ENCODE measurements around the gene FRAS1. TPM values are rescaled to one million over a fixed set of nuclear protein-coding genes. Genes with fewer than 3 reads are reported as not detected.

Gene FRAS1
- polyA plus RNA-seq, 1 donor from 2014 or later, result 2.8 TPM

DNA sequence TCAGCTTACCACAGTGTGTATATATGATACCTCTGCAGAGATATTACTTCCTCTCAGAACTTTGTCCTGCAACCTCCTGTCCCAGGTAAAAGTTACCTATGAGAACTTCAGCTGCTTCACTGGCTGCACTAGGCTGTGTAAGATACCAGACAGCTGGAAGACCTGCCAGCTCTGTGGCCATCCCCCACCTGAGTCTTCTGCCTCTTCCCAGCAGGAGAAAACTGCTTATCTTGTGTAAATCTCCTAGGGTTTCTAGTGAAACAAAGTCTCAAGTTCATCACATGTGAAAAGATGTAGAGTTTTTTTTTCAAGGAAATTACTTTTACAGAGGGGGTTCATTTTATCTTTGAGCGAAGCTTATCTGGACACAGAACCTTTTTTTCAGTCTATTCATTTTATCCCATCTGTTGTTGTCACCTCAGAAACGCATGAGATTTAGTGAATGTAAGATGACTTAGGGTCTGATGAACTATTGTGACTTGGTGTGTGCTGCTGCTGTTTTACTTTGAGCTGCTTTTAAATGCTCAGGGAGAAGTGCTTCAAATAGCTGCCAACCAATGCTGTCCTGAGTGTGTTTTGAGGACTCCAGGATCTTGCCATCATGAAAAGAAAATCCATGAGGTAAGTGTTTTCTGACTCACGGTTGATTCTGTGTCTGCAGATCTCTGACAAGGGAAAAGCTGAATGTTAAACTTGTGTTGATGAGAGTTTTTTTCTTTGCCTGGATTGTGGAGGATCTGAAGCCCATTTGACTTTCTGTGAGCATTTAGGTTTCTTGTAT lies 187.8 kb downstream of the FRAS1 start:
- Histone ChIP-seq H3F3A (ENCODE audit: insufficient read depth, low read length, poor library complexity, severe bottlenecking) (no peaks in the 10 kb centered on the region), H3K9me2 (ENCODE audit: insufficient read depth, low read length) (no peaks in the 10 kb centered on the region), H3K27ac (ENCODE audit: low read length) (no peak overlapping the region), H2AFZ (ENCODE audit: low read depth, low read length) (no peak overlapping the region), H3K27me3 (ENCODE audit: insufficient read depth, low read depth, low read length) (no peaks in the 10 kb centered on the region), H3K9me3 (ENCODE audit: low read length) (no peaks in the 10 kb centered on the region), H4K20me1 (ENCODE audit: insufficient read depth) (no peaks in the 10 kb centered on the region), H3K36me3 (ENCODE audit: insufficient read depth, low read length) (no peaks in the 10 kb centered on the region), H3K4me3 (ENCODE audit: low read length) (no peak overlapping the region), H3K79me2 (replicated peaks; ENCODE audit: insufficient read depth, low read length) (no peaks in the 10 kb centered on the region), H3K9ac (ENCODE audit: low read length) (no peak overlapping the region), H3K4me2 (ENCODE audit: low read length) (no peak overlapping the region)
- TF ChIP-seq, protein P1, sequence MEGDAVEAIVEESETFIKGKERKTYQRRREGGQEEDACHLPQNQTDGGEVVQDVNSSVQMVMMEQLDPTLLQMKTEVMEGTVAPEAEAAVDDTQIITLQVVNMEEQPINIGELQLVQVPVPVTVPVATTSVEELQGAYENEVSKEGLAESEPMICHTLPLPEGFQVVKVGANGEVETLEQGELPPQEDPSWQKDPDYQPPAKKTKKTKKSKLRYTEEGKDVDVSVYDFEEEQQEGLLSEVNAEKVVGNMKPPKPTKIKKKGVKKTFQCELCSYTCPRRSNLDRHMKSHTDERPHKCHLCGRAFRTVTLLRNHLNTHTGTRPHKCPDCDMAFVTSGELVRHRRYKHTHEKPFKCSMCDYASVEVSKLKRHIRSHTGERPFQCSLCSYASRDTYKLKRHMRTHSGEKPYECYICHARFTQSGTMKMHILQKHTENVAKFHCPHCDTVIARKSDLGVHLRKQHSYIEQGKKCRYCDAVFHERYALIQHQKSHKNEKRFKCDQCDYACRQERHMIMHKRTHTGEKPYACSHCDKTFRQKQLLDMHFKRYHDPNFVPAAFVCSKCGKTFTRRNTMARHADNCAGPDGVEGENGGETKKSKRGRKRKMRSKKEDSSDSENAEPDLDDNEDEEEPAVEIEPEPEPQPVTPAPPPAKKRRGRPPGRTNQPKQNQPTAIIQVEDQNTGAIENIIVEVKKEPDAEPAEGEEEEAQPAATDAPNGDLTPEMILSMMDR (IDR thresholded peaks at IDR 0.05; ENCODE audit: poor library complexity, severe bottlenecking), result no peak
- no peak for TF ChIP-seq RAD21 (conservative IDR thresholded peaks at IDR 0.05)
- no peak for TF ChIP-seq POLR2AphosphoS5 (IDR thresholded peaks at IDR 0.05)
- TF ChIP-seq, protein P2, sequence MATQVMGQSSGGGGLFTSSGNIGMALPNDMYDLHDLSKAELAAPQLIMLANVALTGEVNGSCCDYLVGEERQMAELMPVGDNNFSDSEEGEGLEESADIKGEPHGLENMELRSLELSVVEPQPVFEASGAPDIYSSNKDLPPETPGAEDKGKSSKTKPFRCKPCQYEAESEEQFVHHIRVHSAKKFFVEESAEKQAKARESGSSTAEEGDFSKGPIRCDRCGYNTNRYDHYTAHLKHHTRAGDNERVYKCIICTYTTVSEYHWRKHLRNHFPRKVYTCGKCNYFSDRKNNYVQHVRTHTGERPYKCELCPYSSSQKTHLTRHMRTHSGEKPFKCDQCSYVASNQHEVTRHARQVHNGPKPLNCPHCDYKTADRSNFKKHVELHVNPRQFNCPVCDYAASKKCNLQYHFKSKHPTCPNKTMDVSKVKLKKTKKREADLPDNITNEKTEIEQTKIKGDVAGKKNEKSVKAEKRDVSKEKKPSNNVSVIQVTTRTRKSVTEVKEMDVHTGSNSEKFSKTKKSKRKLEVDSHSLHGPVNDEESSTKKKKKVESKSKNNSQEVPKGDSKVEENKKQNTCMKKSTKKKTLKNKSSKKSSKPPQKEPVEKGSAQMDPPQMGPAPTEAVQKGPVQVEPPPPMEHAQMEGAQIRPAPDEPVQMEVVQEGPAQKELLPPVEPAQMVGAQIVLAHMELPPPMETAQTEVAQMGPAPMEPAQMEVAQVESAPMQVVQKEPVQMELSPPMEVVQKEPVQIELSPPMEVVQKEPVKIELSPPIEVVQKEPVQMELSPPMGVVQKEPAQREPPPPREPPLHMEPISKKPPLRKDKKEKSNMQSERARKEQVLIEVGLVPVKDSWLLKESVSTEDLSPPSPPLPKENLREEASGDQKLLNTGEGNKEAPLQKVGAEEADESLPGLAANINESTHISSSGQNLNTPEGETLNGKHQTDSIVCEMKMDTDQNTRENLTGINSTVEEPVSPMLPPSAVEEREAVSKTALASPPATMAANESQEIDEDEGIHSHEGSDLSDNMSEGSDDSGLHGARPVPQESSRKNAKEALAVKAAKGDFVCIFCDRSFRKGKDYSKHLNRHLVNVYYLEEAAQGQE (IDR thresholded peaks at IDR 0.05; ENCODE audit: borderline replicate concordance), result no peak
- no peak for TF ChIP-seq SMC3 (conservative IDR thresholded peaks at IDR 0.05; ENCODE audit: poor library complexity)
- TF ChIP-seq TAF1 (IDR thresholded peaks at IDR 0.05; ENCODE audit: low read depth), result no peak
- TF ChIP-seq MXI1 (conservative IDR thresholded peaks at IDR 0.05; ENCODE audit: poor library complexity, severe bottlenecking), result no peak
- TF ChIP-seq EP300 (conservative IDR thresholded peaks at IDR 0.05; ENCODE audit: poor library complexity, severe bottlenecking), result no peak

DNA sequence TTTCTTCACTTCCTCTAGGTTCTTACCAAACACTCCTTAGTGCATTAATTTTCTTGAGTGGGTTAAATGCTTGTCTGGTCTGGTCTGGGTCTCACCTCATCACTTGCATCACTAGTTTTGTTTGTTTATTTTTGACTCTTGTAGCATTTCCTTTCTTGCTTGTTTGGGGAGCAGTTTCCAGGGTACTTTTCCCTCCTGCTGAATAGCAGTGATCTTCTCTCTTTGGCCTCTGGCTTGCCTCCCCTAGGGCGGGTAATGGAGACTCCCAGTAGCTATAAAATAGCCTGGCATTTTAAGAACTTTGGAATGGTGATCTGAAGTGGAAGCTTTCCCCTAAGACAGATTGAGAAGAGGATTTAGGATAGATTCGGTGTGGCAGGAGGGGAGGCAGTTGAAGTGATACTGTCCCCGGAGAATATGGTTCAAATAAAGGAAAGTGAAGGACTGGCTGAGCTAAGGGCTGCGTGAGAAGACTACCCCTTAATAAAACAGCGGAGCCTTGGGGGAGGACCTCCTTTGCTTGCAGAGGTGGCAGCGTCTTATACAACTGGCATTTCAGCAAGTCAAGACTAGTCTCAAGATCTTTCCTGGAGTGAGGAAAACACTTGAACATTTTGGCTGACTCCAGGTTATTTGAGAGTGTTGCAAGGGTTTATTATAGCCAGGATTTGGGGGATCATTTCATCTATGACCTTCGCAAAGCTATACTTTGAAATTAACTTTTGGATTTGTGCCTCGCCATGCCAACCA lies 190.6 kb downstream of the FRAS1 start:
- Histone ChIP-seq H3K9me2 (ENCODE audit: insufficient read depth, low read length) (no peaks in the 10 kb centered on the region), H2AFZ (ENCODE audit: low read depth, low read length) (no peak overlapping the region), H3K9ac (ENCODE audit: low read length) (no peak overlapping the region), H3K9me3 (ENCODE audit: low read length) (no peaks in the 10 kb centered on the region), H3K4me2 (ENCODE audit: low read length) (no peak overlapping the region), H3K36me3 (ENCODE audit: insufficient read depth, low read length) (no peaks in the 10 kb centered on the region), H3K27me3 (ENCODE audit: insufficient read depth, low read depth, low read length) (no peaks in the 10 kb centered on the region), H3K27ac (ENCODE audit: low read length) (no peak overlapping the region), H3F3A (ENCODE audit: insufficient read depth, low read length, poor library complexity, severe bottlenecking) (no peaks in the 10 kb centered on the region), H4K20me1 (ENCODE audit: insufficient read depth) (no peaks in the 10 kb centered on the region), H3K79me2 (replicated peaks; ENCODE audit: insufficient read depth, low read length) (no peaks in the 10 kb centered on the region), H3K4me3 (ENCODE audit: low read length) (no peak overlapping the region)
- TF ChIP-seq TAF1 (IDR thresholded peaks at IDR 0.05; ENCODE audit: low read depth), result no peak
- TF ChIP-seq, protein P1 (IDR thresholded peaks at IDR 0.05; ENCODE audit: poor library complexity, severe bottlenecking), result no peak
- no peak for TF ChIP-seq SMC3 (conservative IDR thresholded peaks at IDR 0.05; ENCODE audit: poor library complexity)
- TF ChIP-seq POLR2AphosphoS5 (IDR thresholded peaks at IDR 0.05), result no peak
- no peak for TF ChIP-seq RAD21 (conservative IDR thresholded peaks at IDR 0.05)
- TF ChIP-seq MXI1 (conservative IDR thresholded peaks at IDR 0.05; ENCODE audit: poor library complexity, severe bottlenecking), result no peak
- no peak for TF ChIP-seq EP300 (conservative IDR thresholded peaks at IDR 0.05; ENCODE audit: poor library complexity, severe bottlenecking)
- TF ChIP-seq, protein P2 (IDR thresholded peaks at IDR 0.05; ENCODE audit: borderline replicate concordance), result no peak
- TF ChIP-seq EZH2 (IDR thresholded peaks at IDR 0.05; ENCODE audit: borderline replicate concordance, insufficient read depth, low read length, poor library complexity, severe bottlenecking), result no peak

Data from neural cell (in vitro differentiated cells).